Bone marrow (tissue), 2 donors: ENCODE measurements around the gene LAD1.
A peak's percentile ranks its signal among the peaks of the same experiment; 100 is the strongest.

Experiments
- DNase-seq, 2 donors: peaks; one replicate each; lab custom pipeline; 2025; lab: John Stamatoyannopoulos, UW

The LAD1 gene, protein sequence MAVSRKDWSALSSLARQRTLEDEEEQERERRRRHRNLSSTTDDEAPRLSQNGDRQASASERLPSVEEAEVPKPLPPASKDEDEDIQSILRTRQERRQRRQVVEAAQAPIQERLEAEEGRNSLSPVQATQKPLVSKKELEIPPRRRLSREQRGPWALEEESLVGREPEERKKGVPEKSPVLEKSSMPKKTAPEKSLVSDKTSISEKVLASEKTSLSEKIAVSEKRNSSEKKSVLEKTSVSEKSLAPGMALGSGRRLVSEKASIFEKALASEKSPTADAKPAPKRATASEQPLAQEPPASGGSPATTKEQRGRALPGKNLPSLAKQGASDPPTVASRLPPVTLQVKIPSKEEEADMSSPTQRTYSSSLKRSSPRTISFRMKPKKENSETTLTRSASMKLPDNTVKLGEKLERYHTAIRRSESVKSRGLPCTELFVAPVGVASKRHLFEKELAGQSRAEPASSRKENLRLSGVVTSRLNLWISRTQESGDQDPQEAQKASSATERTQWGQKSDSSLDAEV

DNA sequence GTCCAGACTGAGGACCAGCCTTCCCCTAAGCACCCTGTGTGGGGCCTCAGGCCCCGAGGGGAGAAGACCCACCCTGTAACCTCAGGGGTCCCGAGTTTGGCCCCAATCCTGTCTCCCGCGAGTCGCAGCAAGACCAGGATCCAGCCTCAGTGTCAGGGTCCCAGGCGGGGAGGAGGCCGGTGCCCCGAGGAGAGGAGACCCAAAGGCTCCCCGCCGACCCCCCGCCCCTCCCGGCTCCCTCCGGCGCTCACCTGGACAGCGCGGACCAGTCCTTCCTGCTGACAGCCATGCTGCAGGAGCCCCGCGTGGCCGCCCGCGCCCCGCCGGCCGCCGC, at the start of gene LAD1:
Gene LAD1, minus strand, starts transcription at position 307 of the 334 bp plus-strand sequence. Its CDS starts 18 bp downstream, at position 289.
- DNase-seq: no peak

DNA sequence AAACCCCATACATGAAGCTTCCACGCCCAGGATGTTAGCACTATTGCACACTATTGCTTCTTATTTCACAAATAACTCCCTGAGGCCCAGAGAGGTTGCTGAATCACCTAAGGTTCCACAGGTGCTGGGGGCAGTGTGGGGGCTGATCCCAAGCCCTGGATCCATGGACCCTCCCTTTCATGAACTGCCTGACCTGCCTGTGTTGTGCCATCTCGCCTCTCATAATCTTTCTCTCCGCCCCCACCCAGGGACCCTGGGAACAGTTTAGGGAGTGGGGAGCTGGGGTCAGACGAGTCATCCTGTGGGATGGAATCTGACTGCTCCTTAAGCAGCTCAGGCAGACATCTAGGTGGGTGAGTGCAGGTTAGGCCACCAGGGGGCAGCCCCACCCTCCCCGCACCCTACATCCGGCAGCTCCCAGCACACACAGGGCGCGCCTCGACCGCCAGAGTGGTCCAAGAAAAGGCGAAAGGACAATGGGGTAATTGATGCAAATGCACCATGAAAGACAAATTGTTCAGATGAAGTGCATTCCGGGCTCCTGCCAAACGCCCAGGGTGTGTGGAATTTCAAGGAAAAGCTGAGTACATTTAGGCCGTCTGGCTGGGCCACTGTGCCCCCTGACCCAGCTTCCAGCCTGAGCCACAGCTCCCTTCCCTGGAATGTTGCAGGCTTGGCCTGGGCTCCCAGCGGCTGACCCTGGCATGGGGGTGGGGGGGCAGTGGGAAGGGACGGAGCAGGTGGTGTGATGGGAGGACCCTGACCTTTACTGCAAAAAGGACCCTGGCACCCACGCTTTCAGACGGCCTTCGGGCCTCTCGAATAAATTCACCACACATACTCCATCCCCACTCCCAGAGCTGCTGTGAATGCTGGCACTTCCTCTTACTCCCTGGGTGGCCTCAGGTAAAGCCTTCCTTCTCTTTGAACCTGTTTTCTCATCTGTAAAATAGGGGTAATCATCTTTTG, 49.1 kb upstream of the LAD1 start:
- peak; percentile 13 to 54 for DNase-seq

DNA sequence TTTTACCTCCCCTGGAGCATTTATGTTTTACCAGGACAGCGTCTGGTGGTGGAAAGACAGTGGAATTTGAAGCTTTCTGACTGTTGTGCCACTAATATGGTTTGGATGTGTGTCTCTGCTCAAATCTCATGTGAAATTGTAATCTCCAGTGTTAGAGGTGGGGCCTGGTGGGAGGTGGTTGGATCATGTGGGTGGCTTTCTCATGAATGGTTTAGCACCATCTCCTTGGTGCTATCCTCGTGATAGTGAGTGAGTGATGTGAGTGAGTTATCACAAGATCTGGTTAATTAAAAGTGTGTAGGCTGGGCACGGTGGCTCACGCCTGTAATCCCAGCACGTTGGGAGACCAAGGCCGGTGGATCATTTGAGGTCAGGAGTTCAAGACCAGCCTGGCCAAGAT, 46.2 kb upstream of the LAD1 start:
- no peak for DNase-seq

DNA sequence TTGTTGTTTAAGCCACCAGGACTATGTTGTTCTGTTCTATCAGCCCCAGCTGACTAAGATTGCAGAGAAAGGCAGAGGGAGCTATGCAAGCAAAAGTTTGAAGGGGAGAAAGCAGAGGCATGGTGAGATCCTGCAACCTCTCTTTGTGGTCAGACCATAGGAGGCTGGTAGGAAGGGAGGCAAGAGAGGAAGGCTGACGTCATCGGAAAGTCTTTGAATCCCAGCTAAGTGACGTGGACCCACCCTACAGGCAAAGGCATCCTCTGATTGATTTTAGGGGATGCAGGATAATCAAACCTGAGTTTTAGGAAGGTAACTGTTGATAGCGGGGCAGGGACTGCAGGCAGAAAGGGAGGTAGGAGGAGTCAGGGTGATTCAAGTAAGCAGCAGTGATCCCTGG, 45.7 kb upstream of the LAD1 start:
- no peak for DNase-seq

DNA sequence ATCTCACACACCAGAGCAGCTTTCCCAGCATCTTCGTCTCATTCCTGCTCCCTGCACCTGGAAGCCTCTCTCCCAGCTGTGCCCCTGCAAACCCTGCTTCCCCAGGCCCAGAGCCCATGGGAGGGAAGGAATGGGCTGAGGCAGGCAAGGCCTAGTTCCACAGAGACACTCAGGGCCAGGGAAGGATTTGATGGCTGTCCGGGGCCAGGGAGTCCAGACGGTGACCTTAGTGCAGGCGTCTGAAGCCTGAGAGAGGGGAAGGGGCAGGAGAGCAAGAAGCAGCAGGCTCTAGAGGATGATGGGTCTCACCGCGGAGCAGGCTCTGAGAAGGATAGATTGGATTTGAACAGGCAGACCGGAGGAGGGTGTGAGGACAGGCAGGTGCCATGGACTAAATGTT, 44.6 kb upstream of the LAD1 start:
- DNase-seq: no peak

DNA sequence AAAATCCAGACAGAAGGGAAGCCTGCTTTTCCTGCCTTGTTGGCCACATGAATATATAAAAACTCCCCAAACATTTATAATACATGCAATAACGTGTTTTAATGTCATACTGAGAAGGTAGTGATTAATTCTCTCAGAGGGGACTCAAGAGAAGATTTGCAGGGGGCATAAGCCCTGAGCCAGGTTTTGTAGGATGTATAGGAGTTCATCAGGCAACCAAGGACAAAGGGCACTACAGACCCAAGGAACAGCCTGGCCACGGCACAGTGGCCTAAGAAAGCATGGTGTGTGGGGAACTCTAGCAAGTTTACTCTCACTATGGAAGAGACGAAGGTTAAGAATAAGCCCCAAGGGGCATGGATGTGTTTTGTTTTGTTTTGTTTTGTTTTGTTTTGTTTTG, 37.8 kb upstream of the LAD1 start:
- no peak for DNase-seq

DNA sequence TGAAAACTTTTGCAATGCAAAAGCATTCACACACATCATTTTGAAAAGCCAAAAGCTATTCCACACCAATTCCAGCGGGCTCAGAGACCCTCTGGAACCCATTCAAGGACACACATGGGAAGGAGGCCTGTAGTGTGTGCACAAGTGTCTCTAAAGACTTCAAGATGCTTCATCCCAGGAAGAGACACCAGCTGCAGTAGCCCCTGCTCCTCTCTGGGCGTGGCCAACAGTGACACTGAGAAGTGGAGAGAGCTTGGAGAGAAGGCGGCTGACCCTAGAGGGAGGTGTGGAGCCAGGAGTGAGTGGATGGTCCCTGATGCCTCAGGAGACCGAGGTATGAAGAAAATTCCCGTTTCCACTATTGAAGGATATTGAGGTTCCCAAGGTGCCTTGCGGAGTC, 37.3 kb upstream of the LAD1 start:
- no peak for DNase-seq

DNA sequence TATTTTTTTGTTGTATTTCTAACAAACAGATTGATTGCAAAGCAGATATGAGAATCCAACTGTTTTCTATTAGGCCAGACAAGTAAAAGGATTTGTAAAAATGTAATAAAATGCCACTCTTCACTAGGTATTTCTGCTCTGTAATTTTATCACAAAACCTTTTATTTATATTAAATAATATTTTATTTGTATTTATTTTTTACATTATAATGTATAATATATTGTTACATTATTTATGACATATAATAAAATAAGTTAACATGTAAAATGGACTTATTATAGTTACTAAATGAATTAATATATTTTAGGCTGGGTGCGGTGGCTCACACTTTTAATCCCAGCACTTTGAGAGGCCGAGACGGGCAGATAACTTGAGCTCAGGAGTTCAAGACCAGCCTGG, 35.1 kb upstream of the LAD1 start:
- DNase-seq: no peak

DNA sequence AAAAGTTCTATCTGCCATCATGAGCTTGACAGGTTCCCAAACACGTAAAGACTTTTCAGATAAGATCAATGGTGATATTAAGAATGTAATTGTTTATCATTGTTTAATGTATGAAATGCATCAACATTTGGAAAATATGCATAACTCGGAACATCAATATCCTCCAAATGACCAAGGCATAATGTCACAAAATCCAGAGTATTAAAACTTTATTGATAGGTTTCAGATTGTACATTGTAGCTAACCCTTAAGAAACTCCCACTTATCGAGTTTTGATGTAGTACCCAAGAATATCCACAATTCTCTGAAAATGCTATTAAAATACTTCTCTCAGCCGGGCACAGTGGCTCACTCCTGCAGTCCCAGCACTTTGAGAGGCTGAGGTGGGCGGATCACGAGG, 34.5 kb upstream of the LAD1 start:
- DNase-seq: no peak

DNA sequence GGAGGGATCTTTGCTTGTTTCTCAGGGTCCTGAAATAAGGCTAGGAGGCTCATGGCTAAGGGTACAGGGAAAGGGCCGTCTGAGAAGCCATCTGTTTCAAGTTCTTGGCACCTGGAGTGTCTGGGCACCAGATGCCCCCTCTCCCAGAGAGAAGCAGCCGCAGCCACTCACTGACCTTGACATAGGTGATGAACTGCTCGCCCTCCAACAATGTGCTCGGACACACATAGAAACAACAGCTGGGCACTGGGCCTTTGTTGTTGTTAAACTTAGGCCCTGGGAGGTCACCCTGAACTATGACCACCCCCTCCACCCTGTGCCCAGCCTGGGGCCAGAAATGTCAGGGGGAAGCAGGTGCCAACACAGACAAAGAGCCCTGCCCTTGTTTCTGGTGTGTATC, 31.7 kb upstream of the LAD1 start:
- DNase-seq: no peak

DNA sequence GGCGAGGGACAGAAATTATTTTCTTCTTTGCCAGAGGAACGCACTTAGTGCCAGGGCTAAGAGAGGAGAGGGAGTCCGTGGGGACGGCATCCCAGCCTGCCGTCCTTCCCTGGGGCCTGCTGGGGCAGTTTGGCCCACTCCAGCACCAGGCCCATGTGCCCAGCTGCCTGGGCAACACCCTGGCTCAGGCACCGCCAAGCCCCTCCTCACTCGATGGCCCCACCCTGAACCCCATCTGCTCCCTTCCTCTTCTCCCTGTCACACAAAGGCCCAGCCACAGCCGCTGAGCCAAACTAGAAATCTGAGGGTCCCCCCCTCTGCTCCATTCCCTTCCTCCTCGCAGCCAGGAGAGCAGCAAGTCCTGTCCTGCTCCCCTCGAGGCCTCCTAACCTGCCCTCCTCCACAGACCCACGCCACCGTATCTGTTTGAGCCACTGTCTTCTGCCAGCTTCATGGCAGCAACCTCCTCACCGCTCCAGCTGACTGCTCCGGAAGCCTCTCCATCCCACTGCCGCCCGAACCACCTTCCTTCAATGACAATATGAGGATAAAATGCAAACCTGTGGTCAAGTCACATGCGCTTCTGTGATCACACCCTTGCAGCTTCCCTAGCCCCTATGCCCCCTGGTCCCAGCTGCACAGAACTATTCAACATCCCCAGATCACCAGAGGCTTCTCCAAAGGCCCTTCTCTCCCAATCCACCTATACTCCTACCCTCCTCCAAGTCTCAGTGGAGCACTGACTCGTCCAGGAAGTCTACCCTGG, 30.8 kb upstream of the LAD1 start:
- no peak for DNase-seq

DNA sequence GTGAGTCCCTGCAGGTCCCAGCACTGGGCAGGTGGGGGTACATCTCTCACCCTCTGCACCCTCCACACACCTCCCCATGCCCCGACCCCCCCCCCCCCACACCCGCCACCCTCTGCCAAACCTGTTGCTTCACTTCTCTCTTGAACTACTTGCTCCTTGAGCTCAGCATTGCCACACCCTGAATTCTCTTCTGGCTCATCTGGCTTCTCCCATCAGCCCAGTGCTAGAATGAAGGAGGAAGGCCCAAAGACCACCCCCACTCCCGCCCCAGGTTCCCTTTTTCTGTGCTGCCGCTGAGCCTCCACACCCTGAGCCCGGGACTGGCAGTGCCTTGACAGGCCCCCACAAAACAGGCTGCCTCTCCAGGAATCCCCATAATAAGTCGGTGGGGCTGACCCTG, 28.8 kb upstream of the LAD1 start:
- no peak for DNase-seq

DNA sequence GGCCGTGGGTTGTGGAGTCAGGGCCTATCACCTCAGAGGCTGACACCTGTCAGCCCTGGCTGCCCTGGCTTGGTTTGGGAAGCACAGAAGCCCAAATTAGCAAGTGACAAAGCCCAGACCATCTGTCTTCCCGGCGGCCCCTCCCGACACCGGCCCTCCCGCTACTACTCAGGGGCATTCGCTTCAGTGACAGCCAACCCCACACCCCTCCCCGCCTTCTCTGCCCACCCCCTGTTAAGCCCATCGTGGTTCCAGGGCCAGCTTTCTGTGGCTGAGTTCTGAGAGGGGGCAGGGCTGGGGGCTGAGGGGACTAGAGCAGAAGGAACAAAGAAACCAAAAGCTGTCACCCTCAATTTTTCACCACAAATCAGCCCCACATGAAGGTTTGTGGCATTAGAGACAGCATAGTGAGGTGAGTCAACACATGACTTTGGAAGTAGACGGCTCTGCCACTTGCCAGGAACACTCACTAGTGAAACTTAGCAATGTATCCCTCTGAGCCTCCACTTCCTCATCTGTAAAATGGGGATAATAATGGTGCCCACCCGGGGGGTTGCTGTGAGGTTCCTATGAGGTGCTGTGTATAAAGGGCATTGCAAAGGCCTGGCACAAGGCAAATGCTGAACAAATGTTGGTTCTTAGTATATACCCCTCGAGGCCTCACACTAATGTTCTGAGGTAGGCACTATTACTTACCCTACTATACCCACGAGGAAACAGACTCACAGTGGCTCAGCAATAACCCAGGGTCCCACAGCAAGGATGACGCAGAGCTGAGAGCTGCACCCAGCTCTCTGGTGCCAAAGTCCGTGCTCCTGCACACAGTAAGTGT, 27.6 kb upstream of the LAD1 start:
- DNase-seq: no peak

DNA sequence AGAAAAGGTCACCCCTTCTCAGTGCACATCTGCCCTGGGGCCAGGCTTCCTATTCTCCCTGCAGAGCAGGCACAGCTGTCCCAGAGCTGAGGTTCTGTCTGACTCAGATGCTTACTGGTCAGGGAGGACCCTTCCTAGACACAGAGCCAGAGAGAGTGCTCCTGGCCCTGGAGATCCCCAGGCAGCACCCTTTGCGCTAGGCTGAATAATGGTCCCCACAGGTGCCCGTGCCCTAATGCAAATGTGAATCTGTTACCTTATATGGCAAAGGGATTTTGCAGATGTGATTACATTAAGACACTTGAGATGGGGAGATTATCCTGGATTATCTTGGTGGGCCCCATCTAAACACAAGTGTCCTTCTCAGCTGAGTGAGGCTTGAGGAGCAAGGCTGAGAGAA, 25.0 kb upstream of the LAD1 start:
- DNase-seq: no peak

DNA sequence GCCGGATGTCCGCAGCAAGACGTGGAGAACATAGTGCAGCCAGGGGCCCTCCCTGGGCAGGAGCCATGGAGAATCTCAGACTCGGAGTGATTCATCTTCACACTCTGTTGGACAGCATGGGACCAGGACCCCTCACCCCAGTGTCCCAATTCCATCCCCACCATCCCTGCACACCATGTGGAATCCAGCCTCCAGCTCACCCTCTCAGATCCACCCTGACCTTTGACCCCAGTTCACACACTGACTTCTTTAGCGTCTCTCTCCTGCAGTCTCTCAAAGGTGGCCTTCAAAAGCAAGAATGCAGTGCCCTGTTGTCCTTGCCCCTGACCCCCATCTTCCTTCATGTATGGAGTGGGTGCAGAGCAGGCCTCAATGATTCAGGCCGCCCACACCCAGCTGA, 24.5 kb upstream of the LAD1 start:
- DNase-seq: no peak

DNA sequence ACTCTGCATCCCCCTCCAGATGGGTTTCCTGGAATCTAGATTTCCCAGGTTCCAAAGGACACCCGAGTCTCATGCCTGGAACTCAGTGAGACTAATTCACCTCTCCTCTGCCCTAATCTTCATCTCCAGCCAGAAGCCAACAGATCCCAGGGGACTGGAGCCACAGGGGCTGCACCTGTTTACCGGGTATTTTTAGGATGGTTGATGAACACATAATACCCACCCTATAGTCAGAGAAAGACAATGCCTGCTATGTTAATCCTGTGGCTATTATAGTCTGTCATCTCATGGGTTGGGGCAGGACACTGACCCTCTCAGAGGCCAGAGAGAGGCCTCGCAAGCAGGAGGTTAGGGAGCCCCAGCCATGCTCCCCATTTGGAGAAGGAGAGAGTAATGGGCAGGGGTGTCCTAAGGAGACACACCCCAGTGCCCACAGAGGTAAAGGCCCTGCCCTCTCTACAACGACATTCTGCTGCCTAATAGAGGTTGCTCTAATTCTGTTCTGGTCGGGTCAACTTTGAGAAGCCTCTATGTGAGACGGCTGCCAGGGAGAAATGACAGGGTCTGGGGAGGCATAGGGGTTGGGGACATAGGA, 23.4 kb upstream of the LAD1 start:
- DNase-seq: no peak

DNA sequence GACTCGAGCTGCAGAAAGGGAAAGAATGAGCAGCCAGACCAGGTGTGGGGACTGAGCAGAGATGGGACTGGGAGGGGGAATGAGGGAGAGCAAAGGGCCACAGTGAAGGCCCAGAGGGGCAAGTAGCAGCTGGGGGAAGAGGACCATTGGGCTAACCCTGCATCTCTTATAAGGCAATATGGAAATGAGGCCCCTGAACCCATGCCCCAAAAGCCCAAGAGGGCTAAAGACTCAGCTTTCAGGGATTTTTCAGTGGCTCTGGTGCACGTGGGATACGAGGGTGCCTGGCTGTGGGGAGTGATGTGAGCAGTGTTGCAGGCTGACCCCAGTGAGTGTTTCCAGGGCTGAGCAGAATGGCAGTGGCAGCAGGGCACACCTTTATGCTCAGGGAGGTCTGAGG, 22.9 kb upstream of the LAD1 start:
- DNase-seq: no peak

DNA sequence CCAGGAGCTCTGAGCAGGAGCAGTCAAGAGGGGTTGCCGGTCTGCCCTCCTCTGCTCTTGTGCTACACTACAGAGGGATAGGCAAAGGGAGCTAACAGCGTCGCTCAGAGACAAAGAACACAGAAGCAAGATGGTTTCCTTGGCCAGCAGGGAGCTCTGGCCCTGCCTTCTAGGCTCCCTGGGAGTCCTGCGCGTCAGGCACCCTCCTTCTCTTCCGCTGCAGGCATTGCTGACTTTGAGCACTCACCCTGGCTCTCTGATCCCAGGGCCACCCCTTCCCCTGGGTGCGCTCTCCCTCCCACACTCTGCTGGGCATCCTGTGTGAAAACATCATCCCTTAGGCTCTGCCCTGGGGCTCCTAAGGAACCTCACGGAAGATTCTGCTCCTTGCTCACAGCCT, 21.9 kb upstream of the LAD1 start:
- no peak for DNase-seq

DNA sequence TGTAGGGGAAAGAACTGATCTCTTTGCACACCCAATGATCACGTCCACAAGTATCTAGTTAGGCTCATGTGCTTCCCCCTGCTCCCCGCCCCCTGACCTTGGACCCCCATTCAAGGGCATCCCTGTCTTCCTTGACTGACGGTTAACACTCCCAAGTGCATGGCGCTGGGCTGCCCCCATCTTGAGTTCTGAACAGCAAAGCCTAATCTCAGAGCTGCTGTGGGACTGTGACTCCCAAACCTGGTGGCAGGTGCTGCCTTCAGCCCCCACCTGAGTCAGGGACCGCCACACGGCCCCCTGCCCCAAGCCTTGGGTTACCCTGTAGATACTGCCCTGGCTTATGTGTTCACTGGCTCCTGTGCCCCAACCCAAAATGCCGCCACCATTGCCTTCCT, 21.5 kb upstream of the LAD1 start:
- no peak for DNase-seq

DNA sequence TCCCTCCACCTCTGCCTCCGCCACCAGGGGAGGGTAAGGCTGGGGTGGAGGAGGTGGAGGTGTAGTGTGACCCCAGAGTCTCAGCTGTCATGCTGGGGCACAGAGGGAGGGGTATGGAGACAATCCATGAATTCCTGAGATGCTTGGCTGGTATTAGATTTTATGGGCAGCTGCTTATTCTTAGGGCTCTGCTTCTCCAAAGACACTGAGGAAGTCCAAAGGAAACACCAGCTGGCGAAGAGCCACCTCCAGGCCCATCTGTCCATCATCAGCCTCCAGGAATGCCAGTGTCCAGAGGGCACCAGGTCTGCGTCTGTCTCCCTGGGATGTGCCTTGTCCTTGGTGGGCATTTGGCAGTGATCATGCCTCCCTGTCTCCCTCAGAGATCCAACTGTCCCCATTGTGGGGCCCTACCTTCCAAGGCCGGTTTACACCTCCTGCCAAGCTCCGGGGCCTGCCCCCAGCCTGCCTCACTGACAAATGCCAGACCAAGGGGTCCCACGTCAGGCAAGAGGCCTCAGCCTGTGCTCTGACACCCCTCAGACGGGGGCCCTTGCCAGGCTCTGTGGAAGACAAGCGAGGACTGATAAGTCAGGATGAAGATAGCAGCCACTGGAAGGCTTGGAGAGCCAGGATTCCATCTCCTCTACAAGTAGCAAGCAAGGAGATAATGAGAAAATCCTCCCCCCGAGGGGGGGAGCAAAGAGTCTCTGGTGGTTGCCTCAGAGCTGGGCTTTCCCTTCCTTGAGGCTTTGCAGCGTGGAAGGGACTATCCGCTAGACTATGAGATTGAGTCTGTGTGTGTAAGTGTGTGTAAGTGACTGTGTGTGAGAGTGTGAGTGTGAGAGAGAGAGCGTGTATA, 20.9 kb upstream of the LAD1 start:
- DNase-seq: no peak
